NCI-H524 treated with DMSO at 0.1 percent for 48 hours (cell line): ENCODE measurements around the gene PDE4B.
"Not testable (repeated sequence)": the region's sequence is repeated elsewhere in the genome, so short reads cannot be mapped to it uniquely, and the experiment has no call there.

Experiments used
- DNase-seq: peaks from one replicate; lab custom pipeline; 2025; lab: John Stamatoyannopoulos, UW

The PDE4B gene

DNA sequence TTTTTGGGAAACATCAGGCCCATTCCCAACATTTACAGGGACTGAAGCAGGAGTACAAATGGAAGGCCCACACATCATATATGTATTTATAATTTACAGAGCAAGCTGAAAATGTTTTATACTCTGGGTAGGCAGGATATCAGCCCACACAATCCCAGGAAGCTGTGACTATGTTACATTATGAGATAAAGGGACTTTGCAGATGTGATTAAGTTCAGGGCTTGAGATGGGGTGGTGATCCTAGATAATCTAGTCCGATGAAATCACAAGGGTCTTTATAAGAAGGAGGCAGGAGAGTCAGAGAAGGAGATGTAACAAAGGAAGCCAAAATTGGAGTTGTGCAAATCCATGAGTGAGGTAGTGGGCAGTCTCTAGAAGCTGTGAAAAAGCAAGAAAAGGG lies 160.5 kb downstream of the PDE4B start:
- DNase-seq = no peak

DNA sequence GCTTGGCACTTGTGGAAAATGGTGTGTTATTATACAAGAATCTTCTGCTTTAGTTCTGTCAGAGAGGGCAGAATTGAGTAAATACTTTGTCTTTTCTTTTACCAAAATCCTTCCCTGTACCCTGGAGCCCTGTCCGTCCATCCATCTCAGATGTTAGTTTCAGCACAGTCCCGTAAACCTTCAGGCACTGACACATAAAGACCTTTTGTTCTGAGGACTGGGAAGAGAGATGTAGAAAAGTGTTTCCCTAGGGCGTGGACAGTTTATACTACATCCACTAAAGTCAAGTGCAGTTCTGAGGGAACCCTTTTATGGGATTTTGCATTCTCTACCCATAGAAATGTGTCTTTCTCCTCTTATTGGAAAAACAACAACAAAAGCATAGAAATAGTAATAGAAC lies 162.4 kb downstream of the PDE4B start:
- DNase-seq = no peak

DNA sequence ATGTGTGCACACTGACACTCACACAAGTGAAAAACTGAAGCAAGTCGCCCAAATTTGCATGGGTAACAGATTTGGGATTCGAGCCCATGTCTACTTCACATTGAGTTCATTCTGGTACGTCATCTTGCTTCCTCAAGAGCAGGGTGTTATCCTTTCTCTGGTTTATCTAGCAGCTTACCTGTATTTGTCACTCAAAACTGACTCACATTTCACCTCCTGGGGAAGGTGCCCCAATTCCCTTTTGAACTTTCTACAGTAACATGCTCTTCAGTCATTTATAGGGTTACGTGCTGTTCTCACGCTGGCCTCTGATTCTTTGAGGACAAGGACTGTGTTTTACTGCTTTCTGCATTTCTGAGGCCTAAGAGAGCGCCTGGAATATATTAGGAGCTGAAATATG lies 162.8 kb downstream of the PDE4B start:
- DNase-seq = no peak

DNA sequence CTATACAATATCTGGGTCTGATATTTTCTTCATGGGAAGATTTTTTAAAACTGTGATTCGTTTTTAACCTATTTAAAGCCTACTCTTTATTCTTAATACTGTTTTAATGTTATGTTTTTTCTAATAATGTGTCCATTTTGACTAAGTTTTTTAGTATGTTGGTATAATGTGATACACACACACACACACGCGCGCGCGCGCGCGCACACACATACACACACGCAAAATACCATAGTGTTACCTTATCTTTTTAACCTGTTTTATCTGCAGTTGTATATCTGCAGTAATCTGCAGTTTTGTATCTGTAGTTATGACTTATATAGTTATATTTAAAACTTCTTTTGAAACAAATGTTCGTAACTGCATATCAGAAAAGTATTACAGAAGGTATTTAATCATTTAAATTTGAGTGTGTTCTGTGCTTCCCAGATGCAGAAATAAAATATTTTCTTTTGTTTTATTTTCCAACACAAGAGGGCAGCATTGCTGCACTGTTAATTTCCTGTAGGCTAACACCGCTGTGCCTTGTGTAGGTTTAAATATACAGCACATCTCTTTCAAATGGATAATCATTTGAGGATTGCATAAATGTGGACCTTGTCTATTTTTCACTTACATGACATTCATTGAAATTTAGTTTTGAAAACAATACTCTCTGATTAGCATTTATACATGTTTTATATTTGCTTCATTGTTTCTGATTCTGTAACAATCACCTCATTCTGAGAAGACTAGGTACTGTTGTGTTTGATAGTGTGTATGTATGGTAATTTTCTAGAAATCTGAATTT lies 166.1 kb downstream of the PDE4B start:
- DNase-seq = no peak

DNA sequence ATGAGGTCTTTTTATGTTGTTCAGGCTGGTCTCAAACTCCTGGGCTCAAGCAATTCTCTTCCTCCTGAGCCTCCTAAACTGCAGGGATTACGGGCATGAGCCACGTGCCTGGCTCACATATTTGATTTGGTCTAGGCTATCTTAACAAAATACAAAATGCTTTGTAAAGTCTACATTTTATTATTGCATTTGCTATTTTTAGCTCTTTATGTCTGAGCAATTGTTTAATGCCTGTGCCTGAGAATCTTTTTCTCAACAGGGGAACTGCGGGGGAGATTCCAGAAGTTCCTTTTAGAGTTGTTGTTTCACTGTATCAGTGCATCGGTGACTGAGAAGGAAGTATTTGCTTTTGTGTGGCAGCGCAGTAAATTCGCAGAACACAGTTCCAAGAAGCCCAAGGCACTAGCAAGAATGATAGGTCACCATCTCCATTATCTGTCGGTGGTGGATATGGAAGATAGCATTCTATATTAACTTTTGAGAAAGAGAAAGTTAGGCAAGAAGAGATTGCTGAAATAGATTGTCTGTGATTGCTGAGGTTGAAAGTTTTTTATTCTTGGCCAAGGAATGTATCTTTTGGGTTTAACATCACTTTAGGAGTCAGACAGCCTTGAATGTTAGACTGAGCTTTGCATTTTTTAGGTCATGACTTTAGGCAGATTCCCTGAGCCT lies 167.3 kb downstream of the PDE4B start:
- DNase-seq = no peak

DNA sequence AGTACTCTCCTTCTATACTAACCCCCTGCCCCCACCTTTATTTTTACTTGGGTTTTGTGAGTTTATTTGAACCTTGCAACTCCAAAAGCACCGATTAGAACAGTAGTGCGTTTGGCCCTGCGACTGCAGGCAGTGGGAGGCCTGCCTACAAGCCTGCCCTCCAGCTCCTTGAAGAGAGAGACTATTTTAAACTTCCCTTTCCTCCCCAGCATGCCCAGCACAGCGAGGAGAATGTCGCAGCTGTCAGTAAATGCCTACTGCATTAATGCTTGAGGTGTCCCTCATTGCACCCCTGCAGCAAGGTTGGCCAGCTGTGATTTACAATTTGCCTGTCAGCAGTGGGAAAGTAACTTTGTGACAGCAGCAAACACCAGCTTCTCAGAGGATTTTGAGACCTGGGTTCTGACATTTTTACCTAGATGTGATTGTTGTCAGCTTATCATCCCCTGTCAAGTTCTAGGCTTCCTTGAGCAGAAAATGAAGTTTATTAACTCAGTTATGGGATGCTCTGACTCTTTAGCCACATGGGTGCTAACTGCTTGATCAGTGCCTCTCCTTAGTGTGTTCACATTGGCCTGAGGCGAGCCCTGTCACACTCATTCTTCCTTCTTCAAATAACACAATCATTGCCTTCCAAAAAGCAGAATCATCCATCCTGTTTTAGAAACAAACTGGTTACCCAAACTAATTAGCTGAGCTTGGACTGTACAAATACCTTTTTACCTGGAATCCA lies 170.6 kb downstream of the PDE4B start:
- no peak for DNase-seq

DNA sequence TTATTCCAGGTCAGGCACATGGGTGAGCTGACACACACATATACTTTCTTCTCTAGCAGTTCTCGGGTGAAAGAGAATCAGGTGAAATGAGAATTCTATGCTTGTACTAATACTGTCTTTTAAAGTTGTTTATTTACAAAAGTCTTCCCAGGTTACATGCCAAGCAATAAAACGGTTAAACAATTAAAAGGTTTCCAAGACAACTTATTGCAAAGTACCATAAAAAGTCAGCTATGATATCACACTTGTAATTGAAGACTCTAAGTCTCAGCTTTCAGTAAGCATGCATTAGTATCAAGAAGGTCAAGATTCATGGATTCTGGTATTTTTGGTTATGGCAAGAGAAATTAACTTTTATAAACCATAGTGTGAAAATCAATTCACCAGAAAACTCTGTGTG lies 171.4 kb downstream of the PDE4B start:
- DNase-seq = no peak

DNA sequence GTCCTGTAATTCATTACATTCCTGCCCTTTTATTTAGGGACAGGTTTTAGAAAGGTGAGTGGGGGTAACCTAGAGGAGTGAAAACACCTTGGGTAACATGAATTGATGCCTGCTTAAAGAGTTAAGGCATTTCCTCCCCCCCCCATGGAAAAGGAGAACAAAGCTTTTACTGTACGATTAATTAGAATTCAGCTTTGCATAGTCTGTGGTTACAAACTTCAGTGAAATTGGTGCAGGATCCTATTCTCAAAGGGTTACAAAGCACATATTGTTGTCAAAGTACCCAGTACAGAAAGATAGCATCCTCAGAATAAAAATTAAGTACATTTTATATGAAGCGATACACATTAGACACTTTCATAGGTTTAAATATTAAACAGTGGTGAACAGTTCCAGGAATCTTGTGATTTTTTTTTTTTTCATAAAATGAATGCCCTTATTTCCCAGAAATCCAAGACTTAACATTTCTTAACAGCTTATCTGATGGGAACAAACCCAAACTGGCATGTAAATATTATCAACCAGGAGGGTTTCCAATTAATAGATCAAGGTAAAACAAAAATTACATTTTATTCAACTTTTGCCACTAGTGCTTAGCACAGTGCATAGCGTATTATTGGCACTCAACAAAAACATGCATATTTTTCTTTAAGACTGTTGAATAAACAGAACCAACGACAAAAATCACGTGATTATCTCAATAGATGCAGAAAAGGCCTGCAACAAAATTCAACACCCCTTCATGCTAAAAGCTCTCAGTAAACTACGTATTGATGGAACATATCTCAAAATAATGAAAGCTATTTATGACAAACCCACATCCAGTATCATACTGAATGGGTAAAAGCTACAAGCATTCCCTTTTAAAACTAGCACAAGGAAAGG lies 172.7 kb downstream of the PDE4B start:
- no peak for DNase-seq

DNA sequence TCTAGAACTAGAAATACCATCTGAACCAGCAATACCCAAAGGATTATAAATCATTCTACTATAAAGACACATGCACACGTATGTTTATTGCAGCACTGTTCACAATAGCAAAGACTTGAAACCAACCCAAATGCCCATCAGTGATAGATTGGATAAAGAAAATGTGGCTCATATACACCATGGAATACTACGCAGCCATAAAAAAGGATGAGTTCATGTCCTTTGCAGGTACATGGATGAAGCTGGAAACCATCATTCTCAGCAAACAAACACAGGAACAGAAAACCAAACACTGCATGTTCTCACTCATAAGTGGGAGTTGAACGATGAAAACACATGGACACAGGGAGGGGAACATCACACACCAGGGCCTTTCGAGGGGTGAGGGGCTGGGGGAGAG lies 174.8 kb downstream of the PDE4B start:
- DNase-seq = not testable (repeated sequence)

DNA sequence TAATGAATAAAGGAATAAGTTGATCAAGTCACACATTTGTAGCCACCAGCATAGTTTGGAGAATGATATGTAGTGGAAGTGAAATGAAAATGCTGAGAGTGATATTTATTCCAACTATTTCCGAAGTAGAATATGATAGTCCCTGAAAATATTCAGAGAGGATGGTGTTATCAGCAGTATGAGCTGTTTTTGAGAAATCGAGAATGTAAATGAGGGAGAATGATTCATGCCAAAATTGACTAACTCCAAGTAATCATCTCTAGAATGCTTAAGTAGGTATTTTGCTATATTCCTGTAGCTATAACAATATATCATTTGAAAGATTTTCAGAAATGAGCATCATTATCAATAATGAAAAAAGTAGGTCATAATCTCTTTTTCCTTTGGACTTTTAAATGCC lies 178.9 kb downstream of the PDE4B start:
- DNase-seq = no peak

DNA sequence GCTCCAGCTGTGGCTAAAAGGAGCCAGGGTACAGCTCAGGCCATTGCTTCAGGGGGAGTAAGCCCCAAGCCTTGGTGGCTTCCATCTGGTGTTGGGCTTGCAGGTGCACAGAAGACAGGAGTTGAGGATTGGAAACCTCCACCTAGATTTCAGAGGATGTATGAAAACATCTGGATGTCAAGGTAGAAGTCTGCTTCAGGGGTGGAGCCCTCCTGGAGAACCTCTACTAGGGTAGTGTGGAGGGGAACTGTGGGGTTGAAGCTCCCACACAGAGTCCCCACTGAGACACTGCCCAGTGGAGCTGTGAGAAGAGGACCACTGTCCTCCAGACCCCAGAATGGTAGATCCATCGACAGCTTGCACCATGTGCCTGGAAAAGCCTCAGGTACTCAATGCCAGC lies 183.0 kb downstream of the PDE4B start:
- no peak for DNase-seq

DNA sequence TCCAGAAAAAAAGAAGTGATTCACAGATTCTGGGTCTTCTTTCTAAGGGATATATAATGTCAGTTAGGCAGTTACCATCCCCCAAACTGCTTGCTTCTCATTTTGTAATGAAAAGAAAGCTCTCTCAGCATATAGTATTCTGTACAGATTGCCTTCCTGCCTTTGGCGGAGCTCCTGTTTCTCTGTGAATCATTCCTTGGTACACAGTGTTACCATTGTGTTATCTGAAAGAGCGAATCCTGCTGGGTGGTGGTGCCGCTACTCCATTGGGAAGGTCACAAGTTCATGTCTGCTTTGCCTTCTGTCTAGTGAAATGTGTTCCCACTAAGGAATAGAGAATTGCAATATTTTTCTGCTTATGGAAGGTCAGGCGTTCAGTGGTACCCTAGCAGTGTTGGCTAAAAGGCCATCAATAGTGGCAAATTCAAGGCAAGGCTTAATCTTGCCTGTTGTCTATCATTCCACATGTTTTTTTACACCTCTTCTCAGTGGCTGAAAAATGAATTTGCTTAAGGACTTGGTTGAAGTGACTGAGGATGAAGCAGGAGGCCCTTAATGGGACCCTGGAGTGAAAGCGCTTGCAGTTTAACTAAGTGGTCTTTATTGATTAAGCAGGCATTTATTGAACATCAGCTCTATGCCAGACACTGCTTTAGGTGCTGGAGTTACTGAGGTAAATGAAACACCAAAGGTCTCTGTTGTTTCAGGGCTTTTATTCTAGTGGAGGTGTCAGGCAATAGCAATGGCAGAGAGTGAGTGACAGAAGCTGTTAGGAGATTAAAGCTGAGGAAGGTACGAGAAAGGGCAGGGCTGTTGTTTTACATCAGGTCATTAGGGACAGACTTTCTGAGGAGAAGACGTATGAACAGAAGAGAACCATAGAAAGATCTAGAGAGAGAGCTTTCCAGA lies 186.7 kb downstream of the PDE4B start:
- no peak for DNase-seq

DNA sequence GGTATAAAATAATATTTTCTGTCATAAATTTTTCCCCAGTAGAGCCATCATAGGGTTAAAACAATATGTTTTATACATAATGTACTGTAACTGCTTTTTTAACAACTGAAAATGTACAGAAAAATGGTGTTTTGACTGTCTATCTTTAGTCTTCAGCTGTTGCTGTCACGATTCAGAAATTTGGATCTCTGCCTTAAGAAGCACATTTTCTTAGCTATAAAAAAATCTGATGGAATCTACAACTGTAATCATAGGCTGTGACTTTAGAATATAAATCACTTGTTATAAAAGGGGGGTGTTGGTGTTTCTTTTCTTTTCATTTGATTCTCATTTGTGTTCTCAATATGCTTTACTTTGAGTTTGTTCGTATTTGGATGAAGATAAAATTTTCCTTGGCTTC lies 187.5 kb downstream of the PDE4B start:
- DNase-seq = no peak

DNA sequence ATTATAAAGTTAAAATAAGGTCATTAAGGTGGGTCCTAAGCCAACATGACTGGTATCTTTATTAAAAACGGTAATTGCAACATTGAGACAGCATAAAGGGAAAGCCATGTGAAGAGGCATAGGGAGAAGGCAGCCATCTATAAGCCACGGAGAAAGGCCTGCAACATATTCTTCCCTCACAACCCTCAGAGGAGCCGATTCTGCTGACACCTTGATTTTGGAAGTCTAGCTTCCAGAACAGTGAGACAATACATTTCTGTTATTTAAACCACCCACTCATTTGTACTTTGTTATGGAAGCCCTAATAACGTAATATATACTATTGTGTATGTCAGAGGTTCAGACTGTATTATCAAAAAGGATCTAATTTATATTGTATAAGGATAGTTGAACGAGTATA lies 190.8 kb downstream of the PDE4B start:
- DNase-seq = no peak

DNA sequence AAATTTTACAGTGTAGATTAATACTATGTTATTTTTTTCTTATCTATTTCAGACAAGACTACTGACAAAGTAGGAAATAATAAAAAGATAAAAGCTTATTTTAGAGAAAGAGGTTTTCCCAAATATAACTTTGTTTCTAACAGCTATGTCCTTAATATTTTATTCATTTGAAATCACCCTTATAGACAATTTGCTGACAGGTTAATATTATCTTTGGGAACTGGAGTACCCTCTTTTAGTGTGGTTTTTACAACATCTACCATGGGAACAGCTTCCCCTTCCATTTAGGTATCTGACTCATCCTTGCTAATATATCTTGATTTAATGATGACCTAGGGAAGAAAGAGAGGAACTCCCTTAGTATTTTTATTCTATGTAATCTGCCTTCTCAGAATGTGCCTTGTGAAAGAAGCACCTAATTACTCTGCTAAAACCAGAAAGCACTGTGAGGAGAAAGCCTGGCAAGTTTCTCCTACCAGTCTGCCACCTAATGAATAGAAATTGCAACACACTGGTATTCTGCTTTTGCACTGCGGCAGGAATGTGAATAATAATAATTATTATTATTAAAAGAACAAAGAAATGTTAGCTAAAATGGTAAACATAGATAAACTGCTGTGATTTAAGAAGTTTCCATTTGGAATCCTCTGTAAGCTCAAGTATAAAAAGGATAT lies 192.8 kb downstream of the PDE4B start:
- no peak for DNase-seq

DNA sequence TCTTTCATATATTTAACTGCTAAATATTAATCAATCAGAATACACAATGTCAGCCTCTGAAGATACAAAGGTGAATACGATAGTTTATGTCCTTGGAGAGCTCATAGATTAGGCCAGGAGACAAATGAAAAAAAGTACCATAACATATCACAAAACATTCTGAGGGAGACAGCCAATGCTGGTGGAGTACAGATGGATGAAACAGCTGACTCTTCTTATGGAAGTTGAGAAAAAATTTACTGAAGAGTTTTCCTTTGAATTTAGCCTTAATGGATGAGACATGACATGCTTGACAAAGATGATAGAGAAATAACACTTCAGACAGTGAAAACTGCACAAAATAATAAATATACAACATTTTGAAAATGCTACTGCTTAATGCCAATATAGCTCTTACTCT lies 193.5 kb downstream of the PDE4B start:
- no peak for DNase-seq

DNA sequence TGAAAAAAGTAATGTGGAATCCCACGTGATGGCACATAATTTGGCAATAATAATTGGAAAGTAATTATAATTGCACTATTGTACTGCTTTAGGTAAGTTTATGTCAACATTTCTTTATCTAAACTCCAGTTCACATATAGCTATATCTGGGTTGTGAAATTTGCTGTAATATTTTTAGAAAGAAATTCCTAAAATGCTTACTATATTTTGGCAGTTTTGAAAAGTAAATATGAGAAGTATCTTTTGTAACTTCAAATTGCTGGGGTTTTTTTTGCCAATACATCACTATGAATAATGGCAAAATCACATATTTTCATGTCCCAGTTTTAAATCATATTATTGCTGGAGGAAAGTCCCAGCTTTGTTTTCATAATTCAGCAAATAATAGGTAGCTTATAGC lies 197.5 kb downstream of the PDE4B start:
- no peak for DNase-seq

DNA sequence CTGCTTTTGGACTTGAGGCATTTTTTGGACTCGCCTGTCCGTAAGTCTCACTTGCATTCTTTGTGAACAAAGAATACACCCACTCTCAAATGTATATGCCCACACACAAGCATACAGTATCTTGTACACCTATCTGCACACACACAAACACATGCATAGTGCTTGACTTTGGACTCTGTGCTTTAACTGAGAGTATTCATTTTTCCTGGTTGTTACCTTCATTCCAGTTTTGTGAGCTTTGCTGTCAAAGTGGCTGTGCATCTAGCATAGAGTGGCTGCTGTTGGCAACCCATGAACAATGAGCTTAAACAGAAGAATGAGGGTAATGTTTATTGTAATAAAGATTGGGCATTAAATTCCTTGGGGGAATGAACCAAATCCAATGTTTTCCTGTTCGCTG lies 199.0 kb downstream of the PDE4B start:
- DNase-seq = no peak

DNA sequence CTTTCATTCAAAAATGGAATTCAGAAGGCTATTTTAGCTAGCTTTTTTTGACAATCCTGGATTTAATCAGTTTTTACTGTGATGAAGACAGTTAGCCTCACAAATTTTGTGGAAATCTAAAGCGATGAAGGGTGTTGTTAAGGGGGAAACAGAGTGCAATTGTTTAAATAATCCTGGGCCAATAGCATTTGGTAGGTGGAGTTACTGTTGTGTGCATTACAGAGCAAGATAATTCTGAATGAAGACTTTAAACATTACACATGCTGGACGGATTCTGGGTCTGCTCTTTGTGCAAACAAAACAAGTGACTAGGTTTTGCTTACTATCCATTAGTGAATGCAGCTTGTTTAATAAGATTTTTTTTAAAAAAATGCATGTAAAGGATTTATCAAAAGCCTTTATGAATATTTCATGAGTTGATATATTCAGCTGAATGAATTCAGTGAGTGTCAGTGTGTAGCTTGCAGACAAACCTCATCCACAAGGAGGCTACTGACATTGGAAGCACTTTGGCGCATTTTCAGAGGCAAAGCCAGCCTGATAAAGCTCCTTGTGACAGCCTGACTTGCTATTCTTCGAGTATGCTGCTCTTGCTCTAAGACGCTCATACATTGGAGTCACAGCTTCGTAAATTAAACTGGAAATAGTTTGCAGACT lies 199.6 kb downstream of the PDE4B start:
- no peak for DNase-seq

DNA sequence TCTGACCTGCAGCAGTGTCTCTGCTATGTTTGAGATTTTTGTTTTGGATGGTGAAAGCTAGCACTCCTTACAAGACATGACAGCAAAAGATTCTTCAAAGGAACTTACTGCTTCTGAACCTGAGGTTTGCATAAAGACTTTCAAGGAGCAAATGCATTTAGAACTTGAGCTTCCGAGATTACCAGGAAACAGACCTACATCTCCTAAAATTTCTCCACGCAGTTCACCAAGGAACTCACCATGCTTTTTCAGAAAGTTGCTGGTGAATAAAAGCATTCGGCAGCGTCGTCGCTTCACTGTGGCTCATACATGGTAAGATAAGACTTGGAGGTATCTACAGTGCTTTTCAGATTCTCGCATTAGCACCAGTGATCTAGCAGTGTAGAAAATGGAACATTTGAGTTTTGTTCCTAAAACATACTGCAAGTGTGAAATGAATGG lies 200.2 kb downstream of the PDE4B start:
- DNase-seq = no peak
